DLD1 (cell line): ENCODE measurements around the gene FILIP1L.

ENCODE experiments used
- in situ Hi-C: cut with HindIII; loops from 2 replicates; pipeline ENCODE4 v1.10.0; 2017; ENCODE audit warnings: low sequenced_read_pairs

The FILIP1L gene

DNA sequence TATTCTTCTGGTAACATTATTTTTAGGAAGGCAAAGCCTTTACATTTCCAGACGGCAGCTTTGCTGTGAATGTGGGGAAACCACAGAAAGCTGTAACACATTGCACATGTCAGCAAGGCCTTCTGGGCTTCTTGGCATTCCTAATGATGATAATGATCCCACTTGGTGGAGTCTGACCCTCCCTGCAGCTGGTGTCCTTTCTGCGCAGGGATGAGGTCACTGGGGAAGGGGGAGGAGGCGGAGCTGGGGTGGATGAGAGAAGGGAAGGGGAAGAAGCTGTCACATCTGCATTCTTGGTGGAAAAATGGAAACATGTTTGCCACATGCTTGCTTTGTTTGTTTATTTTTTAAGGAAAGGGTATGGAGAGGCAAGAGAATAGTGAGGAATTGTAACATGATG is 68.6 kb downstream of the FILIP1L start:
- in situ Hi-C loops: no loop called here

DNA sequence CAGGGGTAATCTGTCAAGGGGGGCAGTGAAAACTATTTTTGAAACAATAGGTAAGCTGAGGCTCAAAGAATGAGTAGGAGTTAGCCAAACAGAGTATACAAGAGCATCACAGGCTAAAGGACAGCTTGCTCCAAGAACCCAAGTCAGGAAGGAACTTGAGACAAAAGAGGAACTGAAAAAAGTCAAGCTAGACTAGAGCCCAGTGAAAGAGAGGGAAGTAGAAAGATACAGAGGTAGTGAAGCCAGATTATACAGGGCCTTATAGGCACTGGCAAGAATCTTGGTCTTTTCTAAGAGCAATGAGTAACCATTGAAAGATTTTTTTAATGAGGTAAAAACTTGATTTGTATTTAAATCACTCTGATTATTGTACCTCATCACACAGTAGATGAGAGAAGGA is 69.9 kb downstream of the FILIP1L start:
- in situ Hi-C loops: no loop called here

GRCh38 chr3:100043271-100043670 is 71.0 kb downstream of the FILIP1L start:
- in situ Hi-C loops: no loop called here

- in situ Hi-C loops: no loop called here
Measured at GRCh38 chr3:100042166-100042981, 71.9 kb downstream of the FILIP1L start.

DNA sequence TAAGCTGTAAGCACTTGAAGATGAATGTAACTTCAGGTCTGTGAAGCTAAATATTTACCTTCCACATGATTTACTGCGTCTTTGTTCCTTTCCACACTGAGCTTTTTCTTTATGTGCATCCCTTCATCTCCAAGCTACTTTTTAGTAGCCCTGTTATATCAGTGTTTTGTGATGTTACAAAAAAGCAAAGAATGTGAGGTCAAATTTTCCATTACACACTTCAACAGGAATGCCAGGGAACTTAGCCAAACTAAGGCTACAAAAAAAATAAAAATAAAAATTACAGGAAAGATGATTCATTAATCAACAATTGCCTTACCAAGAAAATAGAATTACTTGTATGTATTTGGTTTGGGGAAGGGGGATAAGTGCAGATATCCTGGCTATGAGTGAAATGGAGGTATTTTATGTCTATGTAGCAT is 73.0 kb downstream of the FILIP1L start:
- in situ Hi-C loops: no loop called here

- in situ Hi-C loops: no loop called here
Measured at GRCh38 chr3:100040451-100041225, 73.7 kb downstream of the FILIP1L start.

- in situ Hi-C loops: no loop called here
Measured at GRCh38 chr3:100039075-100039474, 75.2 kb downstream of the FILIP1L start.

- in situ Hi-C loops: no loop called here
Measured at GRCh38 chr3:100033903-100034471, 80.3 kb downstream of the FILIP1L start.

DNA sequence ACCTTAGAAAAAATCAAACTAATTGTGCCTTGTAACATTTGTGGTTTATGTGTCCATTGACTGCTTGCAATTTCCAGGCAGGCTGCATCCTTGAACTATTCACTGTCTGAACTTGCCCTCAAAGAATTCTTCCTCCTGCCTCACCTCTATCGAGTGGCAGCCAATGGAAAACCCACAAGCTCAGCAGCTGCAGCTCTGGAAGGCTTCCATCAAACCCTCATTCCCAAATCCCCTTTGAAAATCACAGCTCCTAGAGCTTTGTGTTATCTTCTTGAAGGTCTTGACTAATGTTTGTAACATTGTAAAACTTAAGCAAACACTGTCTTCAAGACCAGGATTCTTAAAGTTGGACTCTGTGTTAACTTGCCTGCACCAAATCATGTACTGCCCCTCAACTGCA is 81.1 kb downstream of the FILIP1L start:
- in situ Hi-C loops: no loop called here

- in situ Hi-C loops: no loop called here
Measured at GRCh38 chr3:100032243-100032642, 82.1 kb downstream of the FILIP1L start.

DNA sequence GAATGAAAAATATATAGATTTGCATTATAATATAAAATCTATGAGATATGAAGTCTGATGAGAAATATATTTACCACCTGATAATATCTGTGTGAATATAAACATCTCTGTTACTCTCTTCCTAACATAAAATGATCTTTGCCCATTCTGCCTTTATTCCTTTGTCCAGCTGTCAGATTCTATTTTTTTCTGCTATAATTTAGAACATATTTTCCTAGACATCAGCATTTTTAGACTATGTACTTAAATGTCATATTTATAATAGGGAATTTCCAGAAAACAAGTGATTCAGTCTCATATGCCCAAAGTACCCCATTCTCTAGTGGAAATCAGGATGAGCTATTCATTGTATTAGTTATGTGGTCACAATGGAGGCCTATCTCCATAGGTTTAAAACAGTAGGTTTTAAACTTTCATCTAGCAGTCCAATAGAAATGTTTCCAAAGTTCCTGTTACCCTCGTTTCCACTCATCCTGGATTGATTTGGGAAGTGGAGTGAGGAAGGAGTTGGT is 83.3 kb downstream of the FILIP1L start:
- in situ Hi-C loops: no loop called here

DNA sequence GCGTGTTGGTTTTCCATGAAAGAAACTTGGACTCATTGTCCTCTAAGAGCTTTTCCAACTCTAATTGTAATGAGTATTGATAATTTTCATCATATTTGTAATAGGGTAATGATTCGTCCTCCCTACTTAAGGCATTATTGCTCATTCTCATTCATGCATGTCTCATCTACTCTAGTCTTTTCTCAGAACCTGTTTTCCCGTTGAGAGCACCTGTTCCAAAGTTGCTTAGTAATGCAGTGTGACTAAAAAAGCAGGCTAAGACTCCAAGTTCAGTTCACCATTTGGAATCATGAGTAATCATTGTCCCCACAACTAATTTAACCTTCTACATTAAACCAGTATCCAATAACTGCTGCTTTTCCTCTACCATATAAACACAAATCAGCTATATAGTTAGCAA is 84.0 kb downstream of the FILIP1L start:
- in situ Hi-C loops: no loop called here

DNA sequence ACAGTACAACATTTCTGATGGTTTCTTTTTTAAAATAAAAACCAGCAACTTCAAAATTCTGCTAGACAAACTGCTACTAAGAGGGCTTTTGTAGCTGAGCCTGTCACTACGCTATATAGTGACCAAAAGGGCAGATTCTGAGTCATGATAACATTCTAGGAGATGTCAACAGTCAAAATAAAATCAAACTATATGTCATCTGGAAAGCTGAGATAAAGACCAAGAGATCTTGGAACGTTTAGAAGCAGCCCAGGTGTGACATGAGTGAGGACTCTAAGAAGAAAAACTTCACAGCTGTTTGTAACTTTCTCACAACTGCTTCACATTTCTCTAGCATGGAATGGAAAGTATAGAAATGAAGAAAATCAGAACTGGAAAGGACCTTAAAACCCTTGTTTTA is 84.6 kb downstream of the FILIP1L start:
- in situ Hi-C loops: no loop called here

GRCh38 chr3:100029052-100029451 is 85.2 kb downstream of the FILIP1L start:
- in situ Hi-C loops: no loop called here

DNA sequence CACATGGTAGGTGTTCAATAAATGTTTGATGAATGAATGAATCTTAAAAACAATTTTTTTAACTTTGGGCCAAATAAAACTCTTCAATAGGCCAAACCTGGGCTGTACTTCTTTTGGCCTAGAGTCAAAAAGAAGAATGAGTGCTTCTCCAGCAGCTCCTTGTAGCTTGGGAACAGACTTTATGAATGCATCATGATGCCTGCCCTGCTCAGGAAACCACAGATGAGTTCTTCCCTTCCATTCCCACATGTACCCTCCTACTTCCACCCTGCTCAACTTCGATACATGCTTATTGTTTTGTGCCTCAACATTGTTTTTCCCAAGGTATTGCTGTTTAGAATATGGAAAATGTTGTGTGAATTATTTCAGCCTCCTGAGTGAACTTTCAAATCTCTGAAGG is 87.0 kb downstream of the FILIP1L start:
- in situ Hi-C loops: no loop called here

DNA sequence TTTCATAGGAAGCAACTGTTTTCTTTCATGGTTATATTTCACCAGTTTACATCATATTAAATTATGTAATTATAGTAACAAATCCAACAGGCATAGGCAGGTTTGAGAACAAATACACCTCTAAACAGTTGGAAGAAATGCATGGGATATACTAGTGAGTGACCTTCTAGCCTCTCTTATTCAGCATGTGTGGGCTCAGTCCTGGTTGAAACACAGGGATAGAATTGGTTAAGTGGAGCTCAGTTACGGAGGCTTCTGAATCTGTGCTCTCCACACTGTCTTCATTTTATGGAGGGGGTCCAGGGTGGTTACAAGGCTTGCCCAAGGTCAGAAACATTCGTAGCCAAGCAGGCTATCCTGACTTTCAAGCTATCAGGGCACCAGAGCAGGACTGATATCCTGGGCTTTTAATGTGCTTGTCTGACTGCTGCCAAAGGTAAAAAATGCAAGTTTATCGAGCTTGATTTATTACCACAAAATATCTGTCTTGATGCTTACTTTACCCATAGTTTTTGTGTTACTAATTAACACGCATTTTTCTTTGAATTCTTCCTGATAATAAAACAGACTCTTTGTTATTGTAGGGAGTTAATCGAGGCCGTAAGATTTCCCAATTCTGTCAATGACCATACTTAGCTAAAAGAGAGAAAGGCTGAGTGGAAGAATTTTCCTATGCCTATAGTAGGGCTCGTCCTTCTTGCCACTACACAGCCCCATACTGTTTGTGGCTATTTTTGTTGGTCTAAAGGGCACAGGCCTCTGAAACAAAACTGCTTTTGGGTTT is 89.6 kb downstream of the FILIP1L start:
- in situ Hi-C loops: no loop called here

GRCh38 chr3:100023595-100023994 is 90.7 kb downstream of the FILIP1L start:
- in situ Hi-C loops: no loop called here

DNA sequence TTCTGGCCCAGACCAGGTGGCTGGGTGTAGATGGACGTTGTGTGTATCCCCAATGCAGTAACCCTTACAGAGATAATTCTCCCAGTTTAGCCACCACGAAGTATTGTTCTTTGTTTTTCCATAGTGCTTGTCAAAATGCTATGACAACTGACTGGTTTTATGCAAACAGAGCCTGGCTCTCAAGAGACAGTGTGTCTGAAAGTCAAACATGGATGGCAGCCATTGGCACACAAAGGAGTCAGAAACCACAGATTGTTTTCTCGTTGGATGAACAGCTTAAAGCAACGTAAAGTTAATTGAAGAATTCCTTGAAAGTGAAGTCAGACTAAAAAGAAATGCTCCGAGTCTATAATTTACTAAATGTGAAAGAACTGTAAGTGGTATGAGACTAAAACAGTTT is 91.2 kb downstream of the FILIP1L start:
- in situ Hi-C loops: no loop called here

GRCh38 chr3:100022506-100022905 is 91.8 kb downstream of the FILIP1L start:
- in situ Hi-C loops: no loop called here

- in situ Hi-C loops: no loop called here
Measured at GRCh38 chr3:100020876-100021644, 93.2 kb downstream of the FILIP1L start.
